PC-3 (cell line): ENCODE results near the gene THEM4. TPM values are rescaled to one million over a fixed set of nuclear protein-coding genes. Genes with fewer than 3 reads are reported as not detected.

Source experiments
- ATAC-seq: fragments of 200-7000 bp; cut with Tn5 transposase; 2 replicates; pipeline ENCODE4 v1.9.1; 2020; ENCODE audit warnings: mild to moderate bottlenecking, moderate library complexity
- BruUV-seq: library from RNA; stranded (reverse); fragments of 400-500 nt; replicated peaks from 2 replicates; lab custom pipeline; 2021; lab: Mats Ljungman, UMichigan
- CTCF ChIA-PET: fragments of 300-600 bp; sonication (Branson Sonifier 250); formaldehyde crosslinking; loops from one replicate; lab custom pipeline; 2022; ENCODE audit warnings: antibody characterized with exemption; lab: Charles Lee
- POLR2A ChIA-PET: fragments of 300-600 bp; sonication (Branson Sonifier 250); formaldehyde crosslinking; loops from one replicate; lab custom pipeline; 2022; ENCODE audit warnings: antibody characterized with exemption; ENCODE audit not compliant: unreplicated experiment; lab: Charles Lee
- DNase-seq: peaks from one replicate; pipeline ENCODE4 v3.0.0-alpha.2; 2015
- H2AFZ ChIP-seq: fragments of 300-600 bp; sonication (generic); 2 replicates; pipeline ENCODE4 v1.6.0; 2016; ENCODE audit warnings: antibody characterized with exemption, low read length
- H3F3A ChIP-seq: fragments of 300-600 bp; sonication (generic); one replicate; pipeline ENCODE4 v1.6.0; 2017; ENCODE audit warnings: antibody characterized with exemption, low read length, control low read depth, mild to moderate bottlenecking; ENCODE audit not compliant: unreplicated experiment
- H3K27ac ChIP-seq: fragments of 300-600 bp; sonication (generic); 2 replicates; pipeline ENCODE4 v1.5.1; 2016; ENCODE audit warnings: mild to moderate bottlenecking, low read length
- H3K27me3 ChIP-seq: fragments of 300-600 bp; sonication (generic); 2 replicates; pipeline ENCODE4 v1.6.1; 2016; ENCODE audit warnings: low read length, mixed read lengths
- H3K36me3 ChIP-seq: fragments of 300-600 bp; sonication (generic); 2 replicates; pipeline ENCODE4 v1.6.1; 2016; ENCODE audit warnings: low read depth, mixed run types, low read length, mixed read lengths
- H3K4me1 ChIP-seq: fragments of 300-600 bp; sonication (generic); 2 replicates; pipeline ENCODE4 v1.5.1; 2016; ENCODE audit warnings: low read length; ENCODE audit not compliant: insufficient read depth
- H3K4me2 ChIP-seq: fragments of 300-600 bp; sonication (generic); 2 replicates; pipeline ENCODE4 v1.6.0; 2016; ENCODE audit warnings: low read length
- H3K4me3 ChIP-seq: fragments of 300-600 bp; sonication (generic); 2 replicates; pipeline ENCODE4 v1.5.1; 2016; ENCODE audit warnings: mild to moderate bottlenecking, low read length, mixed read lengths
- H3K79me2 ChIP-seq: fragments of 300-600 bp; sonication (generic); 2 replicates; pipeline ENCODE4 v1.6.1; 2017; ENCODE audit warnings: low read length, mixed read lengths
- H3K9ac ChIP-seq: fragments of 300-600 bp; sonication (generic); 2 replicates; pipeline ENCODE4 v1.6.0; 2016; ENCODE audit warnings: mild to moderate bottlenecking, low read length
- H3K9me2 ChIP-seq: fragments of 300-600 bp; sonication (generic); replicated peaks from 2 replicates; pipeline ENCODE4 v1.6.1; 2016; ENCODE audit warnings: mixed run types, low read length, mixed read lengths
- H3K9me3 ChIP-seq: fragments of 300-600 bp; sonication (generic); 2 replicates; pipeline ENCODE4 v1.6.1; 2016; ENCODE audit warnings: low read length, mixed read lengths
- H4K20me1 ChIP-seq: fragments of 300-600 bp; sonication (generic); 2 replicates; pipeline ENCODE4 v1.6.1; 2016; ENCODE audit warnings: low read length, mixed read lengths
- CTCF ChIP-seq: fragments of 300-600 bp; sonication (generic); conservative IDR thresholded peaks from 2 replicates; pipeline ENCODE4 v1.5.1; 2017; ENCODE audit warnings: antibody characterized with exemption, low read depth, mild to moderate bottlenecking, low read length
- EZH2 ChIP-seq: fragments of 300-600 bp; sonication (generic); IDR thresholded peaks from one replicate; pipeline ENCODE4 v1.6.1; 2017; ENCODE audit warnings: antibody characterized with exemption, mild to moderate bottlenecking, low read length; ENCODE audit not compliant: unreplicated experiment
- EZH2phosphoT487 ChIP-seq: fragments of 300-600 bp; sonication (generic); IDR thresholded peaks from 2 replicates; pipeline ENCODE4 v1.6.1; 2018; ENCODE audit warnings: mild to moderate bottlenecking, antibody characterized with exemption, low read length, borderline replicate concordance
- intact Hi-C: fragments of 100-400 bp; cut with micrococcal nuclease; formaldehyde crosslinking; loops from 2 replicates; pipeline ENCODE4 v1.9.0; 2023
- total RNA-seq: library from RNA; depleted of rRNA; stranded (reverse); fragments of >200 nt; gene quantifications from 2 replicates; pipeline ENCODE4 v1.2.3, GENCODE V29; 2014

THEM4 gene
- total RNA-seq, 1 experiment from 2014 or later: 18.1 TPM

GRCh38 chr1:151839457-151840403 is 69.6 kb downstream of the THEM4 start, which contains the start of gene C2CD4D:
Gene C2CD4D, minus strand, starts transcription at chr1:151839820. Its CDS starts 831 bp downstream, at chr1:151838989.
- DNase-seq: peak; percentile 91
- TF ChIP-seq EZH2 (no peak), CTCF (no peak), EZH2phosphoT487 (no peak)
- ChIA-PET POLR2A (interaction anchor here (0.6 to 0.7 kb wide), 4 partner anchors 9 to 300 kb away, joined by 3 to 4 read pairs (median 4); no protein-coding TSS in a partner anchor), CTCF (interaction anchor here (0.6 to 2.1 kb wide), 5 partner anchors 9 to 329 kb away, joined by 3 to 6 read pairs (median 3); partner anchors contain the start of gene CGN)
- ATAC-seq: peak; percentile 81
- no peaks in the 10 kb centered on the region for H3K9me2 ChIP-seq
- H3K4me2 ChIP-seq: peak within 1 kb of the TSS; percentile 97
- H4K20me1 ChIP-seq: no peaks in the 10 kb centered on the region
- peak within 1 kb of the TSS; percentile 96 for H3K9ac ChIP-seq
- peak within 1 kb of the TSS; percentile 73 for H3K4me3 ChIP-seq
- H3K9me3 ChIP-seq: no peaks in the 10 kb centered on the region
- no peaks in the 10 kb centered on the region for H3F3A ChIP-seq
- intact Hi-C loops: loop anchor here (10.0 kb wide), 2 partner anchors 225 to 495 kb away; partner anchors contain the start of genes RFX5 and SNX27
- H3K36me3 ChIP-seq: no peaks in the 10 kb centered on the region
- H3K79me2 ChIP-seq: peaks cover 3% of the 10 kb centered on the region; the same call in 1 of the 2 replicates
- BruUV-seq: TSS peak; percentile 87
- peaks cover 51% of the 10 kb centered on the region for H3K4me1 ChIP-seq
- H3K27me3 ChIP-seq: no peaks in the 10 kb centered on the region
- peak within 1 kb of the TSS; percentile 88 for H2AFZ ChIP-seq
- H3K27ac ChIP-seq: peak within 1 kb of the TSS; percentile 97

- Histone ChIP-seq H3K4me1 (peaks cover 51% of the 10 kb centered on the region), H3K4me3 (peak overlapping the region; percentile 73), H3K4me2 (peak overlapping the region; percentile 97), H4K20me1 (no peaks in the 10 kb centered on the region), H3K27ac (peak overlapping the region; percentile 97), H3K27me3 (no peaks in the 10 kb centered on the region), H3F3A (no peaks in the 10 kb centered on the region), H3K79me2 (peaks cover 3% of the 10 kb centered on the region; the same call in 1 of the 2 replicates), H3K9ac (peak overlapping the region; percentile 96), H3K36me3 (no peaks in the 10 kb centered on the region), H3K9me3 (no peaks in the 10 kb centered on the region), H3K9me2 (no peaks in the 10 kb centered on the region), H2AFZ (peak overlapping the region; percentile 88)
- POLR2A ChIA-PET: interaction anchor here (0.6 to 0.7 kb wide), 2 partner anchors 9 to 270 kb away, joined by 3 to 4 read pairs; no protein-coding TSS in a partner anchor
- DNase-seq (no peak), ATAC-seq (no peak)
- CTCF ChIA-PET: interaction anchor here (0.6 to 2.1 kb wide), 3 partner anchors 70 to 328 kb away, joined by 3 to 6 read pairs (median 4); partner anchors contain the start of gene CGN
- no TSS peak for BruUV-seq
- no peak for TF ChIP-seq CTCF
- TF ChIP-seq EZH2phosphoT487: no peak
- no peak for TF ChIP-seq EZH2
- intact Hi-C loops: loop anchor here (10.0 kb wide), 2 partner anchors 224 to 494 kb away; partner anchors contain the start of genes RFX5 and SNX27
Measured at GRCh38 chr1:151839082-151839412, 70.3 kb downstream of the THEM4 start.
